Keratinocyte (primary cell): Measurements from ENCODE around the gene RRAS. TPM values are rescaled to one million over a fixed set of nuclear protein-coding genes. Genes with fewer than 3 reads are reported as not detected.

Experiments used
- DNase-seq: peaks from one replicate; pipeline ENCODE4 v3.0.0-alpha.2; 2011; ENCODE audit warnings: low read depth, missing footprints, low spot score
- FAIRE-seq: peaks from 2 replicates; lab custom pipeline; 2011; peaks lifted over from hg19 to GRCh38; lab: Jason Lieb, UNC
- H2AFZ ChIP-seq: 2 replicates; pipeline ENCODE4 v1.6.0; 2012; ENCODE audit warnings: low read length, control low read depth, inconsistent platforms; ENCODE audit not compliant: control insufficient read depth
- H3K27ac ChIP-seq: 2 replicates; pipeline ENCODE4 v1.5.1; 2011; ENCODE audit warnings: low read length; ENCODE audit not compliant: control insufficient read depth, insufficient read depth
- H3K27me3 ChIP-seq: 3 replicates; pipeline ENCODE4 v1.6.0; 2011; ENCODE audit warnings: low read length; ENCODE audit not compliant: control insufficient read depth, insufficient read depth; ENCODE audit errors: extremely low read depth
- H3K36me3 ChIP-seq, 2 experiments: 2 replicates in 1 of 2; 3 replicates in 1 of 2; pipeline ENCODE4 v1.5.1; 2011; ENCODE audit warnings: low read length in 2 of 2, mild to moderate bottlenecking in 1 of 2; ENCODE audit not compliant: control insufficient read depth in 2 of 2, insufficient read depth in 2 of 2; ENCODE audit errors: extremely low read depth in 1 of 2
- H3K4me1 ChIP-seq: 3 replicates; pipeline ENCODE4 v1.5.1; 2011; ENCODE audit warnings: low read length; ENCODE audit not compliant: control insufficient read depth, insufficient read depth; ENCODE audit errors: extremely low read depth
- H3K4me2 ChIP-seq: 3 replicates; pipeline ENCODE4 v1.6.0; 2011; ENCODE audit warnings: low read depth, low read length; ENCODE audit not compliant: control insufficient read depth, insufficient read depth; ENCODE audit errors: extremely low read depth
- H3K4me3 ChIP-seq, 3 experiments: fragments of 200-600 bp in 1 of 3; sonication (generic) in 1 of 3; 2 replicates in 2 of 3; 3 replicates in 1 of 3; pipeline ENCODE4 v1.5.1; 2011 to 2016; ENCODE audit warnings: low read length in 3 of 3, mild to moderate bottlenecking in 3 of 3, control low read depth in 2 of 3, inconsistent platforms in 1 of 3, low read depth in 1 of 3, mixed read lengths in 1 of 3, mixed run types in 1 of 3, moderate library complexity in 1 of 3; ENCODE audit not compliant: control insufficient read depth in 2 of 3, insufficient read depth in 2 of 3; ENCODE audit errors: extremely low read depth in 1 of 3
- H3K79me2 ChIP-seq: 2 replicates; pipeline ENCODE4 v1.6.0; 2012; ENCODE audit warnings: low read length; ENCODE audit not compliant: control insufficient read depth, insufficient read depth
- H3K9ac ChIP-seq: 3 replicates; pipeline ENCODE4 v1.6.0; 2011; ENCODE audit warnings: low read length; ENCODE audit not compliant: control insufficient read depth, insufficient read depth; ENCODE audit errors: extremely low read depth
- H3K9me1 ChIP-seq: 3 replicates; pipeline ENCODE4 v1.6.0; 2011; ENCODE audit warnings: low read length; ENCODE audit not compliant: control insufficient read depth, insufficient read depth; ENCODE audit errors: extremely low read depth
- H3K9me3 ChIP-seq: 2 replicates; pipeline ENCODE4 v1.5.1; 2012; ENCODE audit warnings: low read depth, low read length; ENCODE audit not compliant: control insufficient read depth
- H4K20me1 ChIP-seq: 3 replicates; pipeline ENCODE4 v1.6.0; 2011; ENCODE audit warnings: low read length; ENCODE audit not compliant: control insufficient read depth, insufficient read depth; ENCODE audit errors: extremely low read depth
- EZH2 ChIP-seq: IDR thresholded peaks from one replicate; pipeline ENCODE4 v1.6.1; 2012; ENCODE audit warnings: inconsistent platforms, mild to moderate bottlenecking, low read length, moderate library complexity
- dilution Hi-C: fragments of 300-500 bp; cut with MboI; formaldehyde crosslinking; loops from one replicate; pipeline ENCODE4 v1.7.0; 2020; ENCODE audit warnings: low sequenced_read_pairs; ENCODE audit not compliant: extremely low pct_ligation_motif_present
- polyA plus RNA-seq, 5 experiments: library from polyadenylated mRNA; depleted of rRNA in 3 of 5; stranded (reverse) in 3 of 5; stranded (forward) in 1 of 5; unstranded in 1 of 5; fragments of >200 nt; gene quantifications; 1 replicate in 1 of 5; 2 replicates in 3 of 5; 3 replicates in 1 of 5; pipeline versions ENCODE4 v1.2.1 to v1.2.3, GENCODE V29; 2011 to 2012; ENCODE audit warnings: missing spikeins in 2 of 5, low read depth in 1 of 5, low replicate concordance in 1 of 5
- TF ChIP-seq, protein P1 (sequence below), 3 experiments: IDR thresholded peaks in 1 of 3; conservative IDR thresholded peaks in 1 of 3; optimal IDR thresholded peaks in 1 of 3; 2 replicates in 2 of 3; 3 replicates in 1 of 3; pipeline versions ENCODE3 to v1.5.1; 2011; ENCODE audit warnings: low read length in 3 of 3, mild to moderate bottlenecking in 3 of 3, moderate library complexity in 2 of 3, control low read depth in 1 of 3, inconsistent platforms in 1 of 3; ENCODE audit not compliant: insufficient read depth in 2 of 3; ENCODE audit errors: extremely low read depth in 1 of 3

RRAS gene
- polyA plus RNA-seq, 1 donor (not counting 4 experiments of a cell fraction or from before 2014, with no cell fraction given), result 98.1 TPM

- Histone ChIP-seq H3K4me1 (peaks cover 24% of the 10 kb centered on the region), H3K36me3 (peaks cover 23 to 24% of the 10 kb centered on the region in 2 experiments), H3K4me3 (peak overlapping the region; percentile 2 to 20 (median 11)), H2AFZ (no peak overlapping the region), H4K20me1 (peaks cover 27% of the 10 kb centered on the region), H3K4me2 (peak overlapping the region; percentile 98), H3K27me3 (no peaks in the 10 kb centered on the region), H3K9me3 (no peaks in the 10 kb centered on the region), H3K27ac (no peak overlapping the region), H3K9me1 (no peaks in the 10 kb centered on the region), H3K9ac (peak overlapping the region; percentile 6), H3K79me2 (peaks cover 50% of the 10 kb centered on the region)
- FAIRE-seq (no peak), DNase-seq (no peak)
- dilution Hi-C loops, result no loop called here
- TF ChIP-seq, protein P1, sequence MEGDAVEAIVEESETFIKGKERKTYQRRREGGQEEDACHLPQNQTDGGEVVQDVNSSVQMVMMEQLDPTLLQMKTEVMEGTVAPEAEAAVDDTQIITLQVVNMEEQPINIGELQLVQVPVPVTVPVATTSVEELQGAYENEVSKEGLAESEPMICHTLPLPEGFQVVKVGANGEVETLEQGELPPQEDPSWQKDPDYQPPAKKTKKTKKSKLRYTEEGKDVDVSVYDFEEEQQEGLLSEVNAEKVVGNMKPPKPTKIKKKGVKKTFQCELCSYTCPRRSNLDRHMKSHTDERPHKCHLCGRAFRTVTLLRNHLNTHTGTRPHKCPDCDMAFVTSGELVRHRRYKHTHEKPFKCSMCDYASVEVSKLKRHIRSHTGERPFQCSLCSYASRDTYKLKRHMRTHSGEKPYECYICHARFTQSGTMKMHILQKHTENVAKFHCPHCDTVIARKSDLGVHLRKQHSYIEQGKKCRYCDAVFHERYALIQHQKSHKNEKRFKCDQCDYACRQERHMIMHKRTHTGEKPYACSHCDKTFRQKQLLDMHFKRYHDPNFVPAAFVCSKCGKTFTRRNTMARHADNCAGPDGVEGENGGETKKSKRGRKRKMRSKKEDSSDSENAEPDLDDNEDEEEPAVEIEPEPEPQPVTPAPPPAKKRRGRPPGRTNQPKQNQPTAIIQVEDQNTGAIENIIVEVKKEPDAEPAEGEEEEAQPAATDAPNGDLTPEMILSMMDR (optimal IDR thresholded peaks at IDR 0.05 in 1 of 3, IDR thresholded peaks at IDR 0.05 in 1 of 3, conservative IDR thresholded peaks at IDR 0.05 in 1 of 3; ENCODE audit: extremely low read depth in 1 of 3, insufficient read depth in 2 of 3, low read length in 3 of 3), result no peak
- TF ChIP-seq EZH2, result no peak
These were observed 39.2 kb upstream of the RRAS start for GRCh38 chr19:49678985-49679770.

DNA sequence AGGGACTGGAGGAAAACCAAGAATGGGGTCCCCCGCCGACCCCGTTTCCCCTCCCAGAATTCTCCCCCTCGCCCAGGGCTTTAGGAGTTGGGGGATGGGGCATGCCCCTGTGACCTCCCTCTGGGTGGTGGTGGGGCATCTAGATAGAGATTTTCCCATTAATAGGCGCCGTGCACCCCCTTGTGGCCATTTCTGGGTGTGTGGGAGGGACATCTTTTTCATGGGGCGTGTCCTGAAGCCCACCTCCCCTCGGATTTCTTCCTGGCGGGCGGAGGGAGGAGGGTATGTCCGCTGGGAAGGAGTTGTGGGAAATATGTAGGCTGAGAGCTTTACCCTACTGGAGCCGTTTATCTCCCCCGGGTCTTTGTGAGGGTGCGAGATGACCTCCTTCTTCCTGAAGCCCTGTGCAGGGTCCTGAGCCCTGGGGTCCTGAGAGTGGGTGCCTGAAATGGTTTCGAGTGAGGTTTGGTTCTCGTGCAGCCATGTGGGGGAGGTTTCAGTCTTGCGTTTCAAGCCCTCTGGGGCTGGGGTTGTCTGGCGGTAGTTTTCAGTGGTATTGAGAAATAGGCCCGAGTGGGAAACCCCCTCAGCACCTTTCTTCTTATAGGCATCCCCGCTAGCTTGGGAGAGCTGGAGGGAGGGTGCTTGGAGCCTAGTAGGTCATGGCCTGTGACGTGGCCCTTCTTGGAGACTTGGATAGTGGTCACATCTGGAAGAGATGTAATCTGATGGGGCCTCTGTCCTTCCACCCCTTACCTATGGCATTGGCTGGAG is 38.1 kb upstream of the RRAS start:
- Histone ChIP-seq H2AFZ (no peak overlapping the region), H3K79me2 (peaks cover 48% of the 10 kb centered on the region), H3K4me2 (peak overlapping the region; percentile 98), H3K36me3 (peaks cover 17 to 19% of the 10 kb centered on the region in 2 experiments), H3K9ac (peak overlapping the region; percentile 99), H3K9me3 (no peaks in the 10 kb centered on the region), H3K9me1 (no peaks in the 10 kb centered on the region), H3K4me1 (peaks cover 24% of the 10 kb centered on the region), H3K27me3 (no peaks in the 10 kb centered on the region), H3K4me3 (peak overlapping the region; percentile 90 to 97 (median 96)), H3K27ac (peak overlapping the region; percentile 99), H4K20me1 (peaks cover 27% of the 10 kb centered on the region)
- no peak for DNase-seq
- TF ChIP-seq, protein P1 (optimal IDR thresholded peaks at IDR 0.05 in 1 of 3, IDR thresholded peaks at IDR 0.05 in 1 of 3, conservative IDR thresholded peaks at IDR 0.05 in 1 of 3; ENCODE audit: extremely low read depth in 1 of 3, insufficient read depth in 2 of 3, low read length in 3 of 3), result peak; percentile 59 to 77 (median 71)
- TF ChIP-seq EZH2, result no peak
- no peak for FAIRE-seq
- dilution Hi-C loops, result no loop called here
